Measurements from ENCODE around the gene PTGIS. TPM values are rescaled to one million over a fixed set of nuclear protein-coding genes. Genes with fewer than 3 reads are reported as not detected.

The PTGIS gene
- total and polyA plus RNA-seq, 2 donors, result 0.76 to 3.3 TPM

DNA sequence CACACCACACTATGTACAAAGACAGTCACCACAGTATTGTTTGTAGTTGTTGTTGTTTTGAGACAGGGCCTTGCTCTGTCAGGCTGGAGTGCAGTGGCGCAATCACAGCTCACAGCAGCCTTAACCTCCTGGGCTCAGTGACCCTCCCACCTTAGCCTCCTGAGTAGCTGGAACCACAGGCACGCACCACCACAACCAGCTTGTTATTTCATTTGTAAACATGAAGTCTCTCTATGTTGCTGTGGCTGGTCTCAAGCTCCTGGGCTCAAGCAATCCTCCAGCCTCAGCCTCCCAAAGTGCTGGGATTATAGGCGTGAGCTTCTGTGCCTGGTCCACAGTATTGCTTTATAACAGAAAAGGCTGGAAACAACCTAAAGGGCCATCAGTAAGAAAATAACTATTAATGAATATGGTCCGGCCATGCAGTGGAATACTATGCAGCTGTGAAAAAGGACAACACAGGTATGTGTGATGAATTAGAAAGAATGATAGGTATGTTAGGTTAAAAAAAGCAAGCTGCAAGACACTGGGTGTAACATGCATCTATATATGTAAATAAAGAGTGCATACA lies 30.0 kb upstream of the PTGIS start:
- H3K9me3 ChIP-seq (ENCODE audit: control insufficient read depth in 2 of 2, insufficient read depth in 1 of 2, low read length in 1 of 2), result no peaks in the 10 kb centered on the region
- 88% methylated on average over 4 of the region's 4 CpGs for WGBS
- no peak for DNase-seq (ENCODE audit: low read depth in 6 of 9, low spot score in 9 of 9)
- no peaks in the 10 kb centered on the region for H3K27me3 ChIP-seq (ENCODE audit: control insufficient read depth in 2 of 2, insufficient read depth in 1 of 2, low read length in 1 of 2)
- no peak overlapping the region for H3K27ac ChIP-seq (ENCODE audit: low read depth in 1 of 2, low read length in 1 of 2)
- H3K36me3 ChIP-seq (ENCODE audit: control insufficient read depth in 2 of 2, insufficient read depth in 2 of 2, low read length in 1 of 2), result no peaks in the 10 kb centered on the region
- H3K4me3 ChIP-seq (ENCODE audit: low read length in 2 of 2), result no peak overlapping the region
- H3K4me1 ChIP-seq (ENCODE audit: control insufficient read depth in 2 of 2, insufficient read depth in 2 of 2, low read length in 2 of 2), result peaks cover 0 to 9% of the 10 kb centered on the region in 2 donors

- H3K4me3 ChIP-seq (ENCODE audit: low read length in 2 of 2), result no peak overlapping the region
- H3K36me3 ChIP-seq (ENCODE audit: control insufficient read depth in 2 of 2, insufficient read depth in 2 of 2, low read length in 1 of 2), result no peaks in the 10 kb centered on the region
- no peaks in the 10 kb centered on the region for H3K9me3 ChIP-seq (ENCODE audit: control insufficient read depth in 2 of 2, insufficient read depth in 1 of 2, low read length in 1 of 2)
- peaks cover 0 to 9% of the 10 kb centered on the region in 2 donors for H3K4me1 ChIP-seq (ENCODE audit: control insufficient read depth in 2 of 2, insufficient read depth in 2 of 2, low read length in 2 of 2)
- 69% methylated on average over 15 of the region's 15 CpGs for WGBS
- no peak overlapping the region for H3K27ac ChIP-seq (ENCODE audit: low read depth in 1 of 2, low read length in 1 of 2)
- DNase-seq (ENCODE audit: low read depth in 6 of 9, low spot score in 9 of 9), result no peak
- H3K27me3 ChIP-seq (ENCODE audit: control insufficient read depth in 2 of 2, insufficient read depth in 1 of 2, low read length in 1 of 2), result no peaks in the 10 kb centered on the region
These were observed 28.0 kb upstream of the PTGIS start for GRCh38 chr20:49595811-49596561.

DNA sequence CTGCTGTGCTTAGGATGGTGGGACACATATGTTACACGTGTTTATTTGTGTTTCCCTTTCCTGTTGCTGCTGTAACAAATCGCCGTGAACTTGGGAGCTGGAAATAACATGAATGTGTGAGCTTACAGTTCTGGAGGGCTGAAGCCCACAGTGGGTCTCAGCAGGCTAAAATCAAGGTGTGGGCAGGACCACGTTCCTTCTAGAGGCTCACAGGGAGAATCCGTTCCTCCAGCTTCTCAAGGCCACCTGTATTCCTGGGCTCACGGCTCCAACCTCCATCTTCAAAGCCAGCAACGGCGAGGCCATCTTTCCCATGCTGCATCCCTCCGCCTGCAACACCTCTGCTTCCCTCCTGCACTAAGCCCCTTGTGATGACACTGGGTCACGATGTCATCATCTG lies 27.4 kb upstream of the PTGIS start:
- WGBS, result 91% methylated on average over 10 of the region's 10 CpGs
- no peak overlapping the region for H3K27ac ChIP-seq (ENCODE audit: low read depth in 1 of 2, low read length in 1 of 2)
- no peak overlapping the region for H3K4me3 ChIP-seq (ENCODE audit: low read length in 2 of 2)
- H3K27me3 ChIP-seq (ENCODE audit: control insufficient read depth in 2 of 2, insufficient read depth in 1 of 2, low read length in 1 of 2), result no peaks in the 10 kb centered on the region
- H3K36me3 ChIP-seq (ENCODE audit: control insufficient read depth in 2 of 2, insufficient read depth in 2 of 2, low read length in 1 of 2), result no peaks in the 10 kb centered on the region
- no peak for DNase-seq (ENCODE audit: low read depth in 6 of 9, low spot score in 9 of 9)
- H3K4me1 ChIP-seq (ENCODE audit: control insufficient read depth in 2 of 2, insufficient read depth in 2 of 2, low read length in 2 of 2), result peaks cover 0 to 9% of the 10 kb centered on the region in 2 donors
- H3K9me3 ChIP-seq (ENCODE audit: control insufficient read depth in 2 of 2, insufficient read depth in 1 of 2, low read length in 1 of 2), result no peaks in the 10 kb centered on the region

DNA sequence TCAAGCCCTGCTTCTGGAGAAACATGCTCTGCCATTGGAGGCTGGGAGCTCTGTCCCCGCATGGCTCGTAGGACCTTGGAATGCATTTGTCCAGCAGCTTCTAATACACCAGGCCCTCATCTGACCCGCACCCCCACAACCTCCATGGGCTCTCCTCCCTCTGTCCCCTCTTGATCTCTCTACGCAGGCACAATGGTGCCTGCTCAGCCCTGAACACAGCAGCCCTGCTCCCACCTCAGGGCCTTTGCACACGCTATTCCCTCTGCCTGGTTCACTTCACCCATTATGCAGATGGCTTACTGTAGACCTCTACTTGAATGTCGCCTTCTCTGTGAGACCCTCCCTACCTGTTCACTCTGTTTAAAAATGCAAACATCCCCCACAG lies 27.0 kb upstream of the PTGIS start:
- H3K4me3 ChIP-seq (ENCODE audit: low read length in 2 of 2), result no peak overlapping the region
- no peaks in the 10 kb centered on the region for H3K36me3 ChIP-seq (ENCODE audit: control insufficient read depth in 2 of 2, insufficient read depth in 2 of 2, low read length in 1 of 2)
- 90% methylated on average over 6 of the region's 6 CpGs for WGBS
- H3K27me3 ChIP-seq (ENCODE audit: control insufficient read depth in 2 of 2, insufficient read depth in 1 of 2, low read length in 1 of 2), result no peaks in the 10 kb centered on the region
- no peaks in the 10 kb centered on the region for H3K9me3 ChIP-seq (ENCODE audit: control insufficient read depth in 2 of 2, insufficient read depth in 1 of 2, low read length in 1 of 2)
- DNase-seq (ENCODE audit: low read depth in 6 of 9, low spot score in 9 of 9), result no peak
- H3K27ac ChIP-seq (ENCODE audit: low read depth in 1 of 2, low read length in 1 of 2), result no peak overlapping the region
- peaks cover 0 to 9% of the 10 kb centered on the region in 2 donors for H3K4me1 ChIP-seq (ENCODE audit: control insufficient read depth in 2 of 2, insufficient read depth in 2 of 2, low read length in 2 of 2)

- Histone ChIP-seq H3K9me3 (ENCODE audit: control insufficient read depth in 2 of 2, insufficient read depth in 1 of 2, low read length in 1 of 2) (no peaks in the 10 kb centered on the region), H3K4me3 (ENCODE audit: low read length in 2 of 2) (no peak overlapping the region), H3K4me1 (ENCODE audit: control insufficient read depth in 2 of 2, insufficient read depth in 2 of 2, low read length in 2 of 2) (peaks cover 0 to 9% of the 10 kb centered on the region in 2 donors), H3K27me3 (ENCODE audit: control insufficient read depth in 2 of 2, insufficient read depth in 1 of 2, low read length in 1 of 2) (peaks cover 0 to 3% of the 10 kb centered on the region in 2 donors), H3K27ac (ENCODE audit: low read depth in 1 of 2, low read length in 1 of 2) (peak overlapping the region in 1 of 2 donors; percentile 32), H3K36me3 (ENCODE audit: control insufficient read depth in 2 of 2, insufficient read depth in 2 of 2, low read length in 1 of 2) (no peaks in the 10 kb centered on the region)
- 80% methylated on average over 12 of the region's 12 CpGs for WGBS
- no peak for DNase-seq (ENCODE audit: low read depth in 6 of 9, low spot score in 9 of 9)
These were observed 26.4 kb upstream of the PTGIS start for GRCh38 chr20:49594143-49594930.

DNA sequence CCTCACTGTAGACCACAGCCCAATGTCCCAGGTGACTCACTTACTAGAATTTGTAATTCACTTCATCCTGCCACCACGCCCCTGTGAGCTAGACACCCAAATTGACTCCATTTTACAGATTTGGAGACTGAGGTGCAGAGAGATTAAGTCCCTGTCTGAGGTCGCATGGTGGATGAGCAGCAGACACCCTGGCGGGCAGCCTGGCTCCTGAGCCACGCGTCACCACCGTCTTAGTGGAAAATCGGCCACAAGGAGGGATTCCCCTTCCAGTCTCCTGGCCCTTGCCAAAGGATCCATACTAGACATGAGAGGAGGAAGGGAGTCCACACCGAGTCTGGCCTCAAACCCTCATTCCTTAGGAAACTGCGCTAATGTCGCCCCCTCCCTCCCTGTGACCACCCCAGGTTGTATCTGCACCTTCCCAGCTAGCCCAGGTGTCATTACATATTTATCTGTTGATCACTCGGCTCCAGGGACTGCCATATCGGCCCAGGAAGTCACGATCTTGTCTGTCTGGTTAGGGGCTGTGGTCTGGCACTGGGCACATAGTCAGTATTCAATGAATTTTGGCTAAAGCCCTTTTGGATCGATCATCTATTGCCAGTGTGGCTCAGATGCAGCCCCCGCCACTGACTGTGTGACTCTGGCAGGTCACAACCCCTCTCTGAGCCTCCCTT lies 25.7 kb upstream of the PTGIS start:
- H3K36me3 ChIP-seq (ENCODE audit: control insufficient read depth in 2 of 2, insufficient read depth in 2 of 2, low read length in 1 of 2), result no peaks in the 10 kb centered on the region
- peak overlapping the region in 1 of 2 donors; percentile 32 for H3K27ac ChIP-seq (ENCODE audit: low read depth in 1 of 2, low read length in 1 of 2)
- no peak for DNase-seq (ENCODE audit: low read depth in 6 of 9, low spot score in 9 of 9)
- H3K9me3 ChIP-seq (ENCODE audit: control insufficient read depth in 2 of 2, insufficient read depth in 1 of 2, low read length in 1 of 2), result no peaks in the 10 kb centered on the region
- WGBS, result 86% methylated on average over 15 of the region's 15 CpGs
- H3K4me1 ChIP-seq (ENCODE audit: control insufficient read depth in 2 of 2, insufficient read depth in 2 of 2, low read length in 2 of 2), result peaks cover 0 to 9% of the 10 kb centered on the region in 2 donors
- H3K27me3 ChIP-seq (ENCODE audit: control insufficient read depth in 2 of 2, insufficient read depth in 1 of 2, low read length in 1 of 2), result peaks cover 0 to 4% of the 10 kb centered on the region in 2 donors
- no peak overlapping the region for H3K4me3 ChIP-seq (ENCODE audit: low read length in 2 of 2)

- no peak overlapping the region for H3K4me3 ChIP-seq (ENCODE audit: low read length in 2 of 2)
- H3K27ac ChIP-seq (ENCODE audit: low read depth in 1 of 2, low read length in 1 of 2), result no peak overlapping the region
- H3K4me1 ChIP-seq (ENCODE audit: control insufficient read depth in 2 of 2, insufficient read depth in 2 of 2, low read length in 2 of 2), result peaks cover 0 to 9% of the 10 kb centered on the region in 2 donors
These were observed 24.2 kb upstream of the PTGIS start for GRCh38 chr20:49592120-49592519.

GRCh38 chr20:49591217-49591865 lies 23.4 kb upstream of the PTGIS start:
- H3K27ac ChIP-seq (ENCODE audit: low read depth in 1 of 2, low read length in 1 of 2), result no peak overlapping the region
- peaks cover 0 to 9% of the 10 kb centered on the region in 2 donors for H3K4me1 ChIP-seq (ENCODE audit: control insufficient read depth in 2 of 2, insufficient read depth in 2 of 2, low read length in 2 of 2)
- no peaks in the 10 kb centered on the region for H3K9me3 ChIP-seq (ENCODE audit: control insufficient read depth in 2 of 2, insufficient read depth in 1 of 2, low read length in 1 of 2)
- H3K4me3 ChIP-seq (ENCODE audit: low read length in 2 of 2), result no peak overlapping the region
- DNase-seq (ENCODE audit: low read depth in 6 of 9, low spot score in 9 of 9), result no peak
- 96% methylated on average over 4 of the region's 4 CpGs for WGBS
- no peaks in the 10 kb centered on the region for H3K36me3 ChIP-seq (ENCODE audit: control insufficient read depth in 2 of 2, insufficient read depth in 2 of 2, low read length in 1 of 2)
- peaks cover 0 to 7% of the 10 kb centered on the region in 2 donors for H3K27me3 ChIP-seq (ENCODE audit: control insufficient read depth in 2 of 2, insufficient read depth in 1 of 2, low read length in 1 of 2)

More at GRCh38 chr20:49592120-49592519, 24.2 kb upstream of the PTGIS start:
- Histone ChIP-seq H3K27me3 (ENCODE audit: control insufficient read depth in 2 of 2, insufficient read depth in 1 of 2, low read length in 1 of 2) (peaks cover 0 to 7% of the 10 kb centered on the region in 2 donors), H3K36me3 (ENCODE audit: control insufficient read depth in 2 of 2, insufficient read depth in 2 of 2, low read length in 1 of 2) (no peaks in the 10 kb centered on the region), H3K9me3 (ENCODE audit: control insufficient read depth in 2 of 2, insufficient read depth in 1 of 2, low read length in 1 of 2) (no peaks in the 10 kb centered on the region)
- DNase-seq (ENCODE audit: low read depth in 6 of 9, low spot score in 9 of 9), result no peak
